ENCODE data around the gene CSTB.

The CSTB gene

GRCh38 chr21:43768868-43769167 lies 7.3 kb downstream of the CSTB start:
- no peak for TF ChIP-seq CTCF (conservative IDR thresholded peaks at IDR 0.05)
- no peak for TF ChIP-seq ZFX (IDR thresholded peaks at IDR 0.05)
- no peak overlapping the region for H3K27ac ChIP-seq

- TF ChIP-seq CTCF (conservative IDR thresholded peaks at IDR 0.05) (no peak), ZFX (IDR thresholded peaks at IDR 0.05) (no peak)
- no peak overlapping the region for H3K27ac ChIP-seq
Observed at GRCh38 chr21:43767984-43768867, 7.9 kb downstream of the CSTB start.

DNA sequence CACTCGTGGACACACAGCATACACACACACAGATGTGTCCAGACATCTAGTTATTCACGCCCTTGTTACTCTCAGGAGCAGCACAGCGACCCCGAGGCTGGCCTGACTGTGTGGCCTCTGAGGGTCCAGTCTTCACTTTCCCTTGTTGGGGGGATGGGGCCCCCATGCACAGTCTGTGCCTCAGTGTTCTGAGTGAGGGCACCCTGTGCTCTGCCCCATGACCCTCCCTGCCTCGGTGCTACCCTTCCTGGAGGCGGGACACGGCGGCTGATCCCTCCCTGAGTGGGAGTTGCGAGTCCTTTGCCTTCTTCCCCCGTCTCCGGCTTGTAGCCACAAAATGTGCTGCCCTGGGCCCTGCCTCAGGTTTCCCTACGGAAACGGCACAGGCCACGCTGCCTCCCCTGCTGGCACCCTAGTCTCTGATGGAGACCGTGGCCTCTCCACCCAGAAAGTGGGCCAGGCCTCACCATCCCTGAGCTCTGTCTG lies 8.6 kb downstream of the CSTB start:
- no peak overlapping the region for H3K27ac ChIP-seq
- TF ChIP-seq CTCF (conservative IDR thresholded peaks at IDR 0.05) (no peak), ZFX (IDR thresholded peaks at IDR 0.05) (no peak)

DNA sequence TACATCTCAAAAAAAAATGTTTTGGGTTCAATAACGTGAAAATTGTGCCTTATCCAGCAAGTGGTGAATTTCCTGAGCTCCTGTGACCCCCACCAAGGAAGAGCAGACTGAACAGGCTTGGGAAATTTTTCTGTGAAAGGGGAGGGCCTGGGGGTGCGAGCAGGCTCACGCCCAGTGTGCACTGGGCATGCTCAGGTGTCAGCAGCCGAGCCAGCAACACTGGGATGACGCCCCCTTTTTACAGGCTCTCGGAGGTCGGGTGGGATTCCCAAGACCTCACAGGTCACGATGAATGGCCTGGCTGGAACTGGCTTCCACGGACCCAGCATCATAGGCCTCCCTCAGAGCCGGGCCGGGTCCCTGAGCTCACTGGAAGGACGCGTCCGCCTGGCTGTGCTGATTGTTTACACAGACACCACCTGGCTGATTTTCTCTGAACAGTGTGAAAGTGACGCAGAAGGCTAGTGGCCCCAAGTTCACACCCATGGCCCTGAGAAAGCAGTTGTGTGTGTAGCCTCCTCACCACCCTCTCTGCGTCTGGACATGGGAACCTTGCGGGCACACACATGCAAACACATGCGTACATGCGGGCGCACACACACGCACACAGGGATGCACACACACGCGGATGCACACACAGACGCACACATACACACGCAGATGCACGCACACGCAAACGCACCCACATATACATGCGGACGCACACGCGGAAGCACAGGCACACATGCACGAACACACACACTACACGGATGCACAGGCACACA lies 9.2 kb downstream of the CSTB start:
- no peak overlapping the region for H3K27ac ChIP-seq
- TF ChIP-seq CTCF (conservative IDR thresholded peaks at IDR 0.05) (no peak), ZFX (IDR thresholded peaks at IDR 0.05) (no peak)

- H3K27ac ChIP-seq, result no peak overlapping the region
- TF ChIP-seq CTCF (conservative IDR thresholded peaks at IDR 0.05) (no peak), ZFX (IDR thresholded peaks at IDR 0.05) (no peak)
Observed at GRCh38 chr21:43764576-43765495, 11.3 kb downstream of the CSTB start.

DNA sequence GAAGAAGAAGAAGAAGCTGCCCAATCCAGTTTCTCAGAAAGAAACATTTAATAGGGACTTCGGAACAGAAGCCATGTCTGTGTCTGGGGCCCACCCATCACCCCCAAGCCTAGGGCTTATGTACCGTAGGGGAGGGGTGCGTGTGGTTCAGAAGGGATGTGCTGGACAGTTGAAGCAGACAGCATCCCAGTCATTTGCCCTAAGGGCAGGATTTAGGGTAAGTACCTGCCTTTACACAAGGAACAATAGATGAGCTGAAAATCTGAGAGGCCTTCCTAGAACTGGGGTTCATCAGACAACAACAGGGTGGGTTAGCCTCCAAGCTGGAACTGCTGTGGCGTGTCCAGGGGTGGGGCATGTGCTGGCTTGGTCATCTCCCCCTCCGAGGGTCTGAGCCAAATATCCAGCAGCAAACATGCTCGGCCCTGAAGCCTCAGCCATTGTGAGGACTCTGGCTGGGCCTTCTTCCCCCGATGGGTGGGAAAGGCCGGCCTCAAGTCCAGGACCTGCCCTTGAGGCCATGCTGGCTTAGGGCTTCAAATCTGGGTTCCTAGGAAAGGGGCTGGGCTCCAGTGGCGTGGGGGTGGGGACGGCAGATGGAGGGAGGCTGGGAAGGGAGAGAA lies 12.1 kb downstream of the CSTB start:
- TF ChIP-seq CTCF (conservative IDR thresholded peaks at IDR 0.05) (no peak), ZFX (IDR thresholded peaks at IDR 0.05) (no peak)
- no peak overlapping the region for H3K27ac ChIP-seq

Data from C4-2B (cell line).